ENCODE data around the gene IL18R1. TPM values are rescaled to one million over a fixed set of nuclear protein-coding genes. Genes with fewer than 3 reads are reported as not detected.

The IL18R1 gene
- total and polyA plus RNA-seq, 9 of the 15 experiments (the other 6 are each of a cell fraction or from before 2014, with no cell fraction given): 0.55 to 10.0 (median 2.5) TPM

- no peak for TF ChIP-seq AFF1 (IDR thresholded peaks at IDR 0.05; ENCODE audit: low read depth in 1 of 2, partially characterized antibody in 2 of 2)
- no peak for TF ChIP-seq IRF2 (CRISPR knock-in tag; IDR thresholded peaks at IDR 0.05)
- no peak for TF ChIP-seq NKRF (IDR thresholded peaks at IDR 0.05; ENCODE audit: borderline replicate concordance)
- TF ChIP-seq DIDO1 (tag; IDR thresholded peaks at IDR 0.05; ENCODE audit: low read depth): no peak
- TF ChIP-seq SMC3 (conservative IDR thresholded peaks at IDR 0.05; ENCODE audit: insufficient read depth, low read depth, low read length): peak; percentile 53; the same call in 1 of the 2 replicates
- peak; percentile 61 to 75 (median 62) for TF ChIP-seq CTCF (IDR thresholded peaks at IDR 0.05 in 2 of 3, conservative IDR thresholded peaks at IDR 0.05 in 1 of 3; ENCODE audit: insufficient read depth in 2 of 3, low read depth in 1 of 3, low read length in 3 of 3)
- no peak for TF ChIP-seq TEAD4 (IDR thresholded peaks at IDR 0.05; ENCODE audit: low read length)
- TF ChIP-seq TEAD4 (CRISPR knock-in tag; IDR thresholded peaks at IDR 0.05; ENCODE audit: borderline replicate concordance): no peak
- no peak for TF ChIP-seq CEBPG (CRISPR knock-in tag; IDR thresholded peaks at IDR 0.05)
- no peak for TF ChIP-seq CEBPG (tag; conservative IDR thresholded peaks at IDR 0.05 in 1 of 2, IDR thresholded peaks at IDR 0.05 in 1 of 2)
- TF ChIP-seq REST (IDR thresholded peaks at IDR 0.05; ENCODE audit: borderline replicate concordance): peak; percentile 79
- no peak for TF ChIP-seq REST (CRISPR knock-in tag; IDR thresholded peaks at IDR 0.05; ENCODE audit: low read depth)
These were observed 55.4 kb downstream of the IL18R1 start (continued) for GRCh38 chr2:102410952-102411351.

All from K562 (cell line).